GM19467 (cell line): ENCODE data around the gene IL6ST.
"Not testable (repeated sequence)": the region's sequence is repeated elsewhere in the genome, so short reads cannot be mapped to it uniquely, and the experiment has no call there.

Source experiments
- ATAC-seq: cut with Tn5 transposase; IDR thresholded peaks from one replicate; pipeline ENCODE4 v1.9.1; 2021; ENCODE audit warnings: mild to moderate bottlenecking, moderate library complexity; ENCODE audit not compliant: unreplicated experiment

Gene IL6ST

DNA sequence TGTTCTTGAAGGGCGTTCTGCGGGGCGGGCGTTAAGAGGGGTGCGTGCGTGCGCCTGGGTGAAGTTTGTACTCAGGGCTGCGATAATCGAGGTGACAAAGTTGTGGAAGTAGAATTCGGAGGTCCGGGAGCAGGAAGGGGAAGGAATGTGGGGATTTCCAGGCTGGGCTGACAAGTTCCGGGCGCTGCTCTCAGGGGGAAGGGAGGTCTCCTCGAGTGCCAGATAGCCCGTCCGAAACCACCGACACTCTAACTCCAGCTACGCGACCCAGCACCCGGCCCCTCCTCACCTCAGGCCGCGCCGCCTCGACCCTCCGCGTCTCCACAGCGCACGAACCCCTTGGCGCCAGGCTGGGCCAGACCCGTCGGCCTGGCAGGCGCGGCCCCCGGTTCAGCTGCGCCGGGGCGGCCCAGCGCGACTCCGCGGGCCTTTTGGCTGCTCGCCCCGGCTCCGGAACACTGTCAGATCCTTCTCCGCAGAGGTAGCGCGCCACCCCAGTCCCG lies at the start of gene IL6ST:
Gene IL6ST, minus strand, starts transcription at position 469 of the 503 bp plus-strand sequence. CDS start 18,685 bp downstream, outside the sequence.
- ATAC-seq = peak; percentile 36

DNA sequence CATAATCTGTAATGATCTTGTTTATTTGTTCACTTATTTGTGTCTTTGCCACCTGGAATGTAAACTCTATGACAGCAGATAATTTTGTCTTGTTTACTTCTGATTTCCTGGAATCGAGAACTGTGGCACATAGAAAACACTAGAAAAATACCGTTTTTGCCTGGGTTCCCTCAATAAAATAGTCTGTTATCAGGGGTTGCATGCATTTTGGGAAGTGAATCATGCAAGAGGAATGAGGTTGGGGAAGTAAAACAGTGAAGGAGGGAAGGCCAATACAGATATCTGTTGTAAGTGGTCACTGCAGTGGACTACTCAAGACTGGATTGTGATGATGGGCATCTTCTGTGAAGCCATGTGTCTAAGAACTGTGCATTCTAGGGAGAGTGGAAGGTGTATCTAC lies 45.2 kb upstream of the IL6ST start:
- no peak for ATAC-seq

DNA sequence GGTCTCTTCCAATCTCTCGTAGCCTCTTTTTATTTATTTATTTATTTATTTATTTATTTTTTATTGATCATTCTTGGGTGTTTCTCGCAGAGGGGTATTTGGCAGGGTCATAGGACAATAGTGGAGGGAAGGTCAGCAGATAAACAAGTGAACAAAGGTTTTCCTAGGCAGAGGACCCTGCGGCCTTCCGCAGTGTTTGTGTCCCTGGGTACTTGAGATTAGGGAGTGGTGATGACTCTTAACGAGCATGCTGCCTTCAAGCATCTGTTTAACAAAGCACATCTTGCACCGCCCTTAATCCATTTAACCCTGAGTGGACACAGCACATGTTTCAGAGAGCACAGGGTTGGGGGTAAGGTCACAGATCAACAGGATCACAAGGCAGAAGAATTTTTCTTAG lies 43.4 kb upstream of the IL6ST start:
- not testable (repeated sequence) for ATAC-seq

DNA sequence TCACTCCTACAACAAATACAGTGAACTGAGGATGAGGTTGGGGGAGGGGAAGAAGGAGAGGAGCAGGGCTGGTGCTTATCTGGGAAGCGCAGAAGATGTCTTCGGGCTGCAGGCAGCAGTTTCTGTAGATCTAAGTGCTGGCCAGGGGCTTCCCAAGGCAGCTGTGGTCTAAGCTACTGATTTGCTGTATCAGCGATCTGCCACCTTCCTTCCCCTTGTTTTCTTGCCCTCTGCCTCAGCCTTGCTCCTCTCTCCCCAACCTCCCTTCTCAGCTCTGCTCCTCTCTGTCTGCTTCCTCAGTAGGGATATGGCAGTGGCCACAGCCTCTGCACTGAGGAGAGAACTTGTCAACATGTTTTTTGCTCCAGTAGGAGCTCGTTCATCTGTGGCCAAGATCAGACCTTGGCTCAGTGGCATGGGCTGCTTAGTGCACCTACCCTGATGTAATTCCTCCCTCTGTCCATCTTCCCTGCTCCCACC lies 42.8 kb upstream of the IL6ST start:
- ATAC-seq = no peak

DNA sequence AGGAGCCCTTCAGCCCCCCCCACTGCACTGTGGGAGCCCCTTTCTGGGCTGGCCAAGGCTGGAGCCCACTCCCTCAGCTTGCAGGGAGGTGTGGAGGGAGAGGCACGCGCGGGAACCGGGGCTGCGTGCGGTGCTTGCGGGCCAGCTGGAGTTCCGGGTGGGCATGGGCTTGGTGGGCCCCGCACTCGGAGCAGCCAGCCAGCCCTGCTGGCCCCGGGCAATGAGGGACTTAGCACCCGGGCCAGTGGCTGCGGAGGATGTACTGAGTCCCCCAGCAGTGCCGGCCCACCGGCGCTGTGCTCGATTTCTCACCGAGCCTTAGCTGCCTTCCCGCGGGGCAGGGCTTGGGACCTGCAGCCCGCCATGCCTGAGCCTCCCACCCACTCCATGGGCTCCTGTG lies 40.6 kb upstream of the IL6ST start:
- not testable (repeated sequence) for ATAC-seq

DNA sequence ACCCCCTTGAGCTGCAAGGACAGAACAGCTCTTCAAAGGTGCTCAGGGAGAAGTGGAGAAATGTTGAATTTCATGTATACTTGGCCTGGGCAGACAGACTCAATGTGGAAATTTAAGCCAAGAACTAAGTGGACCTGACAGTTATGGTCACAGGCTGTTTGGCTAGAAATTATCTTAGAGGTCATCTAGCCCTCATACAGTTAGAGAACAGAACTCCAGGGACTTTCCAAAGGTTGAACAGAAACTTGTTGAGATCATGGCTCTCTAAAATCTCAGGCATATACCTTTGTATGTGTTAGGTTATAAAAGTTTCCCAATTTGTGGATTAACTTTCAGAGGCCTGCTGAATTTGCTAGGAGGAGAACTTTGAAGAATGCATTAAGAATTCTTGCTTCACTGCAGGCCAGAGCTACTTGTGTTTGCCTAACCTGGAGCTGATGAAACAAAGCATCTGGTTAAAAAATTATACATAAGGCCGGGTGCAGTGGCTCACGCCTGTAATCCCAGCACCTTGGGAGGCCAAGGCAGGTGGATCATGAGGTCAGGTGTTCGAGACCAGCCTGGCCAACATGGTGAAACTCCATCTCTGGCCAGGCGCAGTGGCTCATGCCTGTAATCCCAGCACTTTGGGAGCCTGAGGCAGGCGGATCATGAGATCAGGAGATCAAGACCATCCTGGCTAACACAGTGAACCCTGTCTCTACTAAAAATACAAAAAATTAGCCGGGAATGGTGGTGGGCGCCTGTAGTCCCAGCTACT lies 35.3 kb upstream of the IL6ST start:
- not testable (repeated sequence) for ATAC-seq

DNA sequence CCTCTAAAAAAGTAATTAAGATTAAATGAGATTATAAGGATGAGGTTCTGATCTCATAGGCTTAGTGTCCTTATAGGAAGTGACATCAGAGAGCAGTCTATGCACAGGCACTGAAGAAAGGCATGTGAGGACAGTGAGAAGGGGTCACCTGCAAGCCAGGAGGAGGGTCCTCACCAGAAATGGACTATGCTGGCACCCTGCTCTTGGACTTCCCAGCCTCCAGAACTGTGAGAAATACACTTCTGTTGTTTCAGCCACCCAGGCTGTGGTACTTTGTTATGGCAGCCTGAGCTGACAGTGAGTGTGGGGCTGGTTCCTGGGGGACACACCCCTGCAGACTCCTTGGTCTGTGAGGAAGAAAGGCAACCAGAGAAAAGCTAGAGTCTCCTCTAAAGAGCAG lies 34.7 kb upstream of the IL6ST start:
- ATAC-seq = no peak

DNA sequence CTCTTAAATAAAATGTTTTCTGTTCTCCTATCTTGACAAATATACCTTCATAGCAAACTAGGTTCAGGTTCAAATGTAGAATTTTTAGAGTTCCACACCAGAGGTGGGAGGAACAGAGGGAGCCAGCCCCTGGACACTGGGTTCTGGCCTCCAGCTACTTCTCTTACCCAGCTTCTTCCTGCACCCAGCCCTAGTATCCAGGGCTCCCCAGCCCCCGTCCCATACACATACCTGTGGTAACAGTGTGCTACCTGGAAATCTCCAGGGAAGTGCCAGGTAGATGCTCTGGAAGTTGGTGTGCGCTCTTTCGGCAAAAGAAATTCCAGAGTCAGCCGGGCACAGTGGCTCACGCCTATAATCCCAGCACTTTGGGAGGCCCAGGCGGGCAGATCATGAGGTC lies 33.9 kb upstream of the IL6ST start:
- no peak for ATAC-seq

DNA sequence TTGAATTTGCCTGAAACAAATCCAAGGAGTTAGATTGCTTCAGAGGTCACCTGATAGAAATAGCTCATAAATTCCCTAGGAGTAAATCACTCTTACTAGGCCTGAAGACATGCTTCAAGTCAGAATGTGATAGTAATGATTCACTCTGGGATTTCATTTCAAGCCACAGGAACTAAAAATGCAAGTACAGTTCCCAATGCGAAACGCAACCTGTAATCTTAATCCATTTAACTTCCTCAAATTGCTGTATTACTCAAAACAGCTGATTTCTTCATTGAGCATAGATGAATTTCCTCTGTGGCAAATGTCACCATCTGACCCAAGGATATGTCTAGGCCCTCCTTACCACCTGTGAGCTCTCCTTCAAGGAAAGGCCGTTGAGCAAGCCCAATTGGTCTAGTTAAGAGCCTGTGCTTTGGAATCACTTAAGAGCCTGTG lies 32.1 kb upstream of the IL6ST start:
- peak; percentile 79 for ATAC-seq

DNA sequence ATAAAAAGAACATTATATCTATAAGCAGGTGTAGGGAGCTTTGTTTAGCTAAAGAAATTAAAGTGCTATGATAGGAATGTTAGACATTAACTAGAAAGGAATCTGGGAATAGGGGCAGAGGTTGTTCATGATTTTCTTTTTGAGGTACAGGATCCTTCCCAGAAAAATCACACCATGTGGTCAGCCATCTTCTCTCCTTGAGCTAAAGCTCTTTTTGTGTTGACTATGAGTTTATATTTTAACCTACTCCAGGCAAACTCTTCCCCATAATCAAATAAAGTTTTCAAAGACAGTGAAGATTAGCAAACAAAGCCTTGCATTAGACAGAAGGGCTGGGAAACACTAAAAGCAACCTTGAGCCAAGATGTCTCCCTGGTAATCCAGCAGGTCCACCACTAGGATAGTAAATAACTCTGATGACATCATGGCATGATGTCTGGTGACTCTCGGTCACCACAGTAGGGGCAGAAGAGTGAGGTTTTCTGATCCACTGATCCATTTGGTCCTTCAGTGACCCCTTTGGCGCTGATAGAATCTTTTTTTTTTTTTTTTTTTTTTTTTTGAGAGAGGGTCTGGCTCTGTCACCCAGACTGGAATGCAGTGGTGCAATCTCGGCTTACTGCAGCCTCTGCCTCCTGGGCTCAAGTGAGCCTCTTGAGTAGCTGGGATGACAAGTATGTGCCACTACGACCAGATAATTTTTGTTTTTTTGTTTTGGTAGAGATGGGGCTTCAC lies 30.6 kb upstream of the IL6ST start:
- no peak for ATAC-seq

DNA sequence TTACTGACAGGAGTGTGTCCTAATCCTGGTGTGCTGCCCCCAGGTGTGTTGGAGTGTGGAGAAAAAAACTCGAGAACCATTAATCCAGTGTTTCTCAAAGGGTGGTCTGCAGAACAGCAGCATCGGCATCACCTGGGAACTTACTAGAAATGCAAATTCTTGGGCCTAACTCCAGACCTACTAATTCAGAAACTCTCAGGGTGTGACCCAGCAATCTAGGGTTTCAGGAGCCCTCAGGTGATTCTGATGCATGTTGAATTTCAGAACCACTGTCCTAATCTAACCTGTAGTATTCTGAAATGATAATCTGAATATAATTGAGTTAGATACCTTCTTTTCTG lies 30.0 kb upstream of the IL6ST start:
- ATAC-seq = no peak

DNA sequence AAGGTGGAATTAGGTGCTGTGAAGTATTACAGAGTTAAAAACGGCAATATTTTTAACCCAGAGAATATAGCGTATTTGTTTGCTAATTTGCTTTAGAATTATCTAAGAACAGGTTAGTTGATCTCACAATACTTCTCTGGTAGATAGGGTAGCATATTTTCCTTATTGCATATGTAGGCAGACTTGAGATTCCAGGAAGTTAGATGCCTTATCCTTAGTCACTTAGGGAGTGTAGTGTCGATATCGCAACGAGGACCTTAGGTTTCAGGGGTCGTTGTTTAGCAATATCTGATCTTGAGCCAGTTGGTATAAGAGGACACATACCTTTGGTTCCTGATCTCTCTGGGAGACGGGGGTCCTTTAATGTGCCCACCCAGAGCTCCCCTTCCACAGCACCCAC lies 28.5 kb upstream of the IL6ST start:
- ATAC-seq = no peak

DNA sequence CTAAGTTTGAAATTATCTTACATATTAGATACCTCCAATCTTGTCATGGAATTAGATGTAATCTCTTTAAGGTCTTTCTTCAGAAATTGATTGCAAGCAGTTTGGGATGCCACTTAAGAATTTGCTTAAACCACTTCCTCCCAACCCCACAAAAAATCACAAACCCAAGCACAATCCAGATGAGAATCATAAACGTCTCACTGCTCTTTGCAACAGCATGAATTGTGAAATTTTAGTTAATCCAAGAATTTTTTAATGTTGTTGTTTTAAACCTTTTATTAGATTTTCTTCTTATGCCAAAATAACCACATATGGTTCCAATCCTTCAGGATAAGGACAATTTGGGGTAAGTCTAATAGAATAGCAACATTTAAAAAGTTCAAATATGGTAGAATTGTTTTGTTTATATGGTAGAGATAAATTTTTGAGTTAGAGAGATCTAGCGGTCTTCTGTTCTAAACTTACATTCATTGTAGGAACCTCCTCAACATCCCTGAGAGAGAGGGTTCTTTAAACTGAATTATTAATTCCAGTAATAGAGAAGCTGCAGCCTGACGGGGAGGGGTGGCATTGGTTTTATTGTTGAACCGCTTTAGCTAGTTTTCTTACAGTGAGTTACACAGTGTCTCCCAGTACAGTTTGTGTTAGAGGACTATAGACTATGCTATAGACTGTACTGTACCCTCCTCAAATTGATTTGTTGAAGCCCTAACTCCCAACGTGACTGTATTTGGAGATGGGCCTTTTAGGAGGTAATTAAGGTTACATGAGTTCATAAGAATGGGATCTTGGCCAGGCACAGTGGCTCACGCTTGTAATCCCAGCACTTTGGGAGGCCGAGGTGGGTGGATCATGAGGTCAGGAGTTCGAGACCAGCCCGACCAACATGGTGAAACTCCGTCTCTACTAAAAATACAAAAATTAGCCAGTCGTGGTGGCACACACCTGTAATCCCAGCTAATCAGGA lies 24.8 kb upstream of the IL6ST start:
- ATAC-seq = no peak

DNA sequence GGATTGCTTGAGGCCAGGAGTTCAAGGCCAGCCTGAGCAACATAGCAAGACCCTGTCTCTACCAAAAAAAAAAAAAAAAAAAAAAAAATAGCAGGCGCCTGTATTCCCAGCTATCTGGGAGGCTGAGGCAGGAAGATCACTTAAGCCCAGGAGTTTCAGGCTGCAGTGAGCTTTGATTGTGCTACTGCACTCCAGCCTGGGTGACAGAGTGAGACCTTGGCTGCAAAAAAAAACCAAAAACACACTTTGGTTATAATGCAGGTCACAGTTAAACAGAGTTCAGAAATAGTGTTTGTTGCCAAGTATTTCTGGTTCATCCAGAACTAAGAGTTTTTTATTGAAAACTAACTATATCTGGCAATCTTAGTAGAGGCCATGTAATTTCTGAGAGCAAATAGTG lies 24.1 kb upstream of the IL6ST start:
- ATAC-seq = no peak

DNA sequence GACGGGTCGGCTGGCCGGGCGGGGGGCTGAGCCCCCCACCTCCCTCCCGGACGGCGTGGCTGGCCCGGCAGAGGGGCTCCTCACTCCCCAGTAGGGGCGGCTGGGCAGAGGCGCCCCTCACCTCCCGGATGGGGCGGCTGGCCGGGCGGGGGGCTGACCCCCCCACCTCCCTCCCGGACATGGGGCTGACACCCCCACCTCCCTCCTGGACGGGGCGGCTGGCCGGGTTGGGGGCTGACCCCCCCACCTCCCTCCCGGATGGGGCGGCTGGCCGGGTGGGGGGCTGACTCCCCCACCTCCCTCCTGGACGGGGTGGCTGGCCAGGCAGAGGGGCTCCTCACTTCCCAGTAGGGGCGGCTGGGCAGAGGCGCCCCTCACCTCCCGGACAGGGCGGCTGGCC lies 19.9 kb upstream of the IL6ST start:
- ATAC-seq = not testable (repeated sequence)

DNA sequence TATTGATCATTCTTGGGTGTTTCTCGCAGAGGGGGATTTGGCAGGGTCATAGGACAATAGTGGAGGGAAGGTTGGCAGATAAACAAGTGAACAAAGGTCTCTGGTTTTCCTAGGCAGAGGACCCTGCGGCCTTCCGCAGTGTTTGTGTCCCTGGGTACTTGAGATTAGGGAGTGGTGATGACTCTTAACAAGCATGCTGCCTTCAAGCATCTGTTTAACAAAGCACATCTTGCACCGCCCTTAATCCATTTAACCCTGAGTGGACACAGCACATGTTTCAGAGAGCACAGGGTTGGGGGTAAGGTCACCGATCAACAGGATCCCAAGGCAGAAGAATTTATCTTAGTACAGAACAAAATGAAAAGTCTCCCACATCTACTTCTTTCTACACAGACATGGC lies 19.2 kb upstream of the IL6ST start:
- not testable (repeated sequence) for ATAC-seq

DNA sequence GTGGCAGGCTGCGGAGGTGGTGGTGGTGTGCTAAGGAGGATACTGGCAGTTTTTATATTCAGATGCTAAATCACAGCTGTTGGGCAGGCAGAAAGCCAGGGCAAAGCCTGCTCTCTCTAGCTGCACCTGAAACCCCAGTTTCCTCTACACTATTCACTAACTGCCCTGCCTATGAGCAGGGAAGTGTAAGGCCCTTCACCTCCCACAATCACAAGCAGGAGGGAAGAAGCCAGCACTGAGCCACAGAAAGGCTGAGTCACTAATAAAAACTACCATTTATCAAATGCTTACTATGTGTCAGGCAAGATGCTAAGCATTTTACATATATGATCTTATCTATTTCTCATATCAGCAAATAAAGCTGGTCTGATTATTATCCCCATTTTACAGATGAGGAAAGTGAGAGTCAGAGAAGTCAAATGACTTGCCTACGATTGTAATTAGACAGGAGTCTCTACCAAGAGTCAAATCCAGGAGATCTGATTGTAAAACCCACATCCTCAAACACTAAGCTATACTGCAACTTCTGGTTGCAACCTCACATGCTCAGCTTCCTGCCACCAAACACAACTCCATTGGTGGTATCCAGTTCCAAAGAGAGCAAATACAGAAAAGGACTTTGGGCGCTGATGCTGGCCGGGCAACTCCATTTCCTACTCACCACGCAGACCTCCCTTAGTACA lies 17.7 kb upstream of the IL6ST start:
- no peak for ATAC-seq

DNA sequence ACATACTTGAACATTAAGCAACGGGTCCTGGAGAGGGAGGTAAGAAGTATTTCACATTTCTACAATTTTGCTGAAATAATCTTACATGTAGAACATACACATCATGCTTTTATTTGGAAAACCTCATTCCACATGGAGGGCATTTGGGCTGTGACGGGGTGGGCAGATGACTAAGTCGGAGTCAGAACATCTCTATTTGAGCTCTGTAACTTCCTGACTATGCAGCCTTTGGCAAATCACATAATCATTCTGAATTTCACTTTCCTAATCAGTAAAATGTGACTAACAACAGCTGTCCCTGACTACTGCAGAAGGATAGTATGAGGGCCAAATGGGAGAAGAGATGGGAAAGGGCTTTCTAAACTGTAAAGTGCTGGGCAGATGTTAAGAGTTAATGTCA lies 17.1 kb upstream of the IL6ST start:
- ATAC-seq = no peak

DNA sequence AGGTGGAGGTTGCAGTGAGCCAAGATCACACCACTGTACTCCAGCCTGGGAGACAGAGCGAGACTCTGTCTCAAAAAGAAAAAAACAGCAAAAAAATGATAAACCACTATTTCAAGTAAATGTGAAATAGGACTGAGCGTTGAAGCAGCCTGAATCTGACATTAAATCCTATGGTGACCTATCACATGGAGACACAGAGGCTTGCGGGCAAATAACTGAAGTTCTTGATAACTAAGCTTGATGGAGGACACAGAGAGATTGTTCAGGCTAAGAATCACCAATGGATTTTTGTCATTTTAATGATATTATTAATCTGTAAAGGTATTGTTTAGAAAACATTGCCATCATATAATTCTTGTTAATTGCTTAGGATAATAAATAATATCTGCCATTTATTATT lies 15.7 kb upstream of the IL6ST start:
- no peak for ATAC-seq

DNA sequence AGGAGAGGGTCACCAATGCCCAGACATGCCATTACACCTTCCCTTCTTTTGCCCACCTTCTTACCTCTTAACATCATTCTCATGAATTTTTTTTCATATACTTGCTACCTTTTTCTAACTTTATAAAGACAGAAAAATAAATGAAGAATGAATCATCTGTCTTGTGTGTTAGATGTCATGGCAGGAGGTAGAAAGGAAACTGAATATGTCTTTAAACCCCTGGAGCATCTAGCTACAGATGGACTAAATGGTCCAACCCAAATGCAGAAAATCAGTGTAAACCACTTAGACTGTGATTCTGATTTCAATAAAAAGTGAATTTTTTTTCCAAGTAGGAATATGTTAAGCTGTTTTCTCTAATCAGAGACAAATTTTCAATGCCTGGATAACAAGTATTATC lies 11.8 kb upstream of the IL6ST start:
- ATAC-seq = no peak
